ENCODE results near the gene ST6GALNAC3. TPM values are rescaled to one million over a fixed set of nuclear protein-coding genes. Genes with fewer than 3 reads are reported as not detected.

The ST6GALNAC3 gene
- polyA plus RNA-seq, 1 experiment, result 0.05 TPM

GRCh38 chr1:76388261-76388660 lies 313.7 kb downstream of the ST6GALNAC3 start:
- H3K36me3 ChIP-seq (ENCODE audit: control insufficient read depth, insufficient read depth, low read length), result no peaks in the 10 kb centered on the region
- no peak for TF ChIP-seq CTCF (IDR thresholded peaks at IDR 0.05; ENCODE audit: insufficient read depth, low read depth, low read length)
- no peaks in the 10 kb centered on the region for H3K27me3 ChIP-seq (ENCODE audit: control insufficient read depth, insufficient read depth, low read length)
- CTCF ChIA-PET, result no interaction called here
- no peak overlapping the region for H3K4me3 ChIP-seq (ENCODE audit: low read depth, low read length)
- POLR2A ChIA-PET, result no interaction called here
- no peak for DNase-seq (ENCODE audit: low read depth)

- DNase-seq (ENCODE audit: low read depth), result no peak
- POLR2A ChIA-PET, result no interaction called here
- no peak for TF ChIP-seq CTCF (IDR thresholded peaks at IDR 0.05; ENCODE audit: insufficient read depth, low read depth, low read length)
Observed at GRCh38 chr1:76390456-76390855, 315.9 kb downstream of the ST6GALNAC3 start.

GRCh38 chr1:76395059-76395458 lies 320.5 kb downstream of the ST6GALNAC3 start:
- ChIA-PET CTCF (no interaction called here), POLR2A (no interaction called here)
- Histone ChIP-seq H3K27me3 (ENCODE audit: control insufficient read depth, insufficient read depth, low read length) (no peaks in the 10 kb centered on the region), H3K4me3 (ENCODE audit: low read depth, low read length) (no peak overlapping the region), H3K36me3 (ENCODE audit: control insufficient read depth, insufficient read depth, low read length) (no peaks in the 10 kb centered on the region)
- DNase-seq (ENCODE audit: low read depth), result no peak
- no peak for TF ChIP-seq CTCF (IDR thresholded peaks at IDR 0.05; ENCODE audit: insufficient read depth, low read depth, low read length)

More at GRCh38 chr1:76390456-76390855, 315.9 kb downstream of the ST6GALNAC3 start:
- Histone ChIP-seq H3K27me3 (ENCODE audit: control insufficient read depth, insufficient read depth, low read length) (no peaks in the 10 kb centered on the region), H3K4me3 (ENCODE audit: low read depth, low read length) (no peak overlapping the region), H3K36me3 (ENCODE audit: control insufficient read depth, insufficient read depth, low read length) (no peaks in the 10 kb centered on the region)
- CTCF ChIA-PET, result no interaction called here

GRCh38 chr1:76402128-76402527 lies 327.6 kb downstream of the ST6GALNAC3 start:
- TF ChIP-seq CTCF (IDR thresholded peaks at IDR 0.05; ENCODE audit: insufficient read depth, low read depth, low read length), result no peak
- ChIA-PET POLR2A (no interaction called here), CTCF (no interaction called here)
- no peak overlapping the region for H3K4me3 ChIP-seq (ENCODE audit: low read depth, low read length)
- no peak for DNase-seq (ENCODE audit: low read depth)
- no peaks in the 10 kb centered on the region for H3K36me3 ChIP-seq (ENCODE audit: control insufficient read depth, insufficient read depth, low read length)
- no peaks in the 10 kb centered on the region for H3K27me3 ChIP-seq (ENCODE audit: control insufficient read depth, insufficient read depth, low read length)

- Histone ChIP-seq H3K4me3 (ENCODE audit: low read depth, low read length) (no peak overlapping the region), H3K36me3 (ENCODE audit: control insufficient read depth, insufficient read depth, low read length) (no peaks in the 10 kb centered on the region), H3K27me3 (ENCODE audit: control insufficient read depth, insufficient read depth, low read length) (no peaks in the 10 kb centered on the region)
- no peak for DNase-seq (ENCODE audit: low read depth)
- CTCF ChIA-PET, result no interaction called here
- POLR2A ChIA-PET, result no interaction called here
- TF ChIP-seq CTCF (IDR thresholded peaks at IDR 0.05; ENCODE audit: insufficient read depth, low read depth, low read length), result no peak
Observed at GRCh38 chr1:76408303-76408702, 333.8 kb downstream of the ST6GALNAC3 start.
